GM18511 (cell line): ENCODE measurements around the gene KIF16B.

Source experiments
- ATAC-seq: cut with Tn5 transposase; IDR thresholded peaks from one replicate; pipeline ENCODE4 v1.9.1; 2021; ENCODE audit warnings: mild to moderate bottlenecking, moderate library complexity; ENCODE audit not compliant: unreplicated experiment

The KIF16B gene

DNA sequence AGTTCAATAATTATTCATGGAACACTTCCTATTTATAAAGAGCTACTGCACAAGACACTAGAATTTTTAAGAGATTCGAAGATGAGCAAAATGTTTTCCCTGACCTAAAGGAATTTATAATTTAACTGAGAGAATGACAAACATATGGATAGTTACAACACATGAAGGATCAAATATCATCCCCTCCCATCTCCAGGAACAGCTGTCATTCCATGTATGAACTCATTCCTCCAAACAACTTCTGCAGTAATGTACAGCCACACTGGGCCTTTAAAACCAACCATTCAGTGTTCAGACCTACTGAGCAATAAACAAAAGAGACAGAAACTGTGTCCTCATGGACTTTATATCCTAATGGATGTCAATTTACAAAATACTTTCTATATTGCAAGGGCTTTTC, 87.8 kb downstream of the KIF16B start:
- no peak for ATAC-seq

DNA sequence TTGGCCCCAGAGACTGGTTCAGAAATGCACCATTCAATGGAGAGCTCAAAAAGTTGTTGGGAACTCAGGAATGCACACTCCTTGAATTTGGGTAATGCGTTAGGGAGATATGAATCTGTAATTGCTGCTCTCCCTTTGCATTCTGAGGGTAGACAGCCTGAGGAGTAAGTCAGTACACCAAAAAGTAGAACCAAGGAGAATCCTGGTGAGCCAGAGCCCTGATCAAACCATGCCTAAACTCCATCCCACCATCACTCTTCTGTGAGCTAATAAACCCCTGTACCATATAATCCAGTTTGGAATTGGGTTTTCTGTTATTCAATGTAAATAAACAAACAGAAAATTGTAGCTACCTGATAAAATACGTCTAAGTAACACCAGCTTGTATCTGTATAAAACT, 90.2 kb downstream of the KIF16B start:
- ATAC-seq = no peak

DNA sequence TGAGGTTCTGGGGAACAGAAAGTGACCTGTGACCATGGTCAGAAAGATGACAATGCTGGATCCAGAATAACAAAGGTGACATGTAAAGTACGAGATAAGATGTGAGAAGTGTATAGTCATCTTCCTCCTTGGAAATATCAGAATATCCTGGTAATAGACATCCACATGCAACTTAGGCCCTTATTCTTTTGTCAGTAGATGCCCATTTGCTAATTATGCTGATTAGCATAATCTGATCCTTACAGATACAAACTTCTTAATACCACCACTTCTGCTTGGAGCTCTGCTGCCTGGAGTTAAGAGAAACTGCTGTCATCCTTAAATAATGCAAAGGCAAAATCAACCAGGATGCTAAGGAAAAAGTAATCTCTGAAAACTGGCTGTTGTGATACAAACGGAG, 91.3 kb downstream of the KIF16B start:
- no peak for ATAC-seq

- ATAC-seq = no peak
Observed at GRCh38 chr20:16479666-16480065, 93.6 kb downstream of the KIF16B start.

DNA sequence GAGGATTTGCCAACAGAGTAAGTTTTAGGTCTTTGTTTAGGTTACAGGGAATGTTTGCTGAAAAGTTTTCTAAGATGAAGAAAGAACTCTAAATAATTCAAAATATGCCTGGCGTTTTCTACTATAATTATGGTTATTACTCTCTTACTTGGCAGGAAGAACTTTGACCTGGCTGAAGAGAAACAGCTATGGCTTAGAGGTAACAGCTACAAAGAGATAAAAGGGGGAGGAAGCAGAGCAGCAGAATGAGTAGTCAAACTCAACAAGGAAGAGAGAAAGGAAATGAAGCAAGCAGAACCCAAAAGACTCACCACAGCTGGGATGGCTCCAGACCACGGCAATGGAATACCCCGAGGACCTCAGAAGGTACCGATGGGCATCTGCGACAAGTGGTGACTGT, 95.6 kb downstream of the KIF16B start:
- no peak for ATAC-seq

DNA sequence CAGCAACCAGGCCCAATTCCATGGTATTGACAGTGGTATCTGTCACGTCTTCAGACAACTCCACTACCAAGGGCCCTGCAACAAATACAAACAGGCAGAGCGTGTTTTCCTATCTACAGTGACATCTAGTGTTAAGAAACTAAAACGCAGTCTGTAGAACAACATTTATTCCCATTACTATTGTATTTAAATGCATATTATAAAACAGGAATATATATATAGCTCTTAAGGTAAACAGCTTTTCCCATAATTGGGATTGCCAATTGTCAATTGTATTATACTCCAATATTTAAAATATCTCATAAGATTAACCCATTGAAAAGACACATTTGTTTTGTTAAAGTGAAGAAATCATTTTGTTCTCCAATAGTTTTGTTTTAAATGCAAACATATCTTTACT, 97.2 kb downstream of the KIF16B start:
- peak; percentile 77 for ATAC-seq

DNA sequence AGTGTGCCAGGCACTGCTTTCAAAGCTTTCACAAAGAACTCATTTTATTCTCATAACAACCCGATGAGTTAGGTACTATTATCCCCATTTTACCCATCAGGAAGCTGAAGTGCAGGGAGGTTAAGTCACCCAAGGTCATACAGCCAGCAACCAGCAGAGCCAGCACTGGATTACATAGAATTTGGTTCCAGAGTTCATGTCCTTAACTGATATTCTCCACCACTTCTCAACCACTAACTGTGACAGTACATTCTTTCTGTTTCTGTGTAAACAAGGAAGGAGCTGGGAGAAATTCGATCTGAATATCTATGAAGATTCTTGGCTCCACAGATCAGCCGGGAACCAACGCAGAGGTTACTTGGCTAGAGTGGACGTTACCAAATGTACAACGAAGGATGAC, 98.0 kb downstream of the KIF16B start:
- ATAC-seq = no peak

DNA sequence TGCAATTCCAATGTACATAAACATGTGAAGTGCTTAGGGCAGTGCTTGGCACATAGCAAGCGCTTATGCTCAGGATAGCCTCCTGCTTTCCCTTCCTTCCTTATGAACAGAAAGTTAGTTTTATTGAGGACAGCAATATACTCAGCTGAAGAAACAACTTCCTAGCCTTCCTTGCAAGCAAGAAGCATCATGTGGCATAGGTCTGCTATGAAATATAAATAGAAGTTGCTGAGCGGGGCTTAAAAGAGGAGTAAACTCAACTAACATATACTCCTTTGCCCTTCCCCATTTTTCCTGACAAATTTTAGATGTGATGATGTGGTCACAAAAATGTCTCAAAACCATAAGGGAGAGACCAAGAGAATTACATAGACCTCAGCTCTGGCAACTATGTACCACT, 98.9 kb downstream of the KIF16B start:
- no peak for ATAC-seq

DNA sequence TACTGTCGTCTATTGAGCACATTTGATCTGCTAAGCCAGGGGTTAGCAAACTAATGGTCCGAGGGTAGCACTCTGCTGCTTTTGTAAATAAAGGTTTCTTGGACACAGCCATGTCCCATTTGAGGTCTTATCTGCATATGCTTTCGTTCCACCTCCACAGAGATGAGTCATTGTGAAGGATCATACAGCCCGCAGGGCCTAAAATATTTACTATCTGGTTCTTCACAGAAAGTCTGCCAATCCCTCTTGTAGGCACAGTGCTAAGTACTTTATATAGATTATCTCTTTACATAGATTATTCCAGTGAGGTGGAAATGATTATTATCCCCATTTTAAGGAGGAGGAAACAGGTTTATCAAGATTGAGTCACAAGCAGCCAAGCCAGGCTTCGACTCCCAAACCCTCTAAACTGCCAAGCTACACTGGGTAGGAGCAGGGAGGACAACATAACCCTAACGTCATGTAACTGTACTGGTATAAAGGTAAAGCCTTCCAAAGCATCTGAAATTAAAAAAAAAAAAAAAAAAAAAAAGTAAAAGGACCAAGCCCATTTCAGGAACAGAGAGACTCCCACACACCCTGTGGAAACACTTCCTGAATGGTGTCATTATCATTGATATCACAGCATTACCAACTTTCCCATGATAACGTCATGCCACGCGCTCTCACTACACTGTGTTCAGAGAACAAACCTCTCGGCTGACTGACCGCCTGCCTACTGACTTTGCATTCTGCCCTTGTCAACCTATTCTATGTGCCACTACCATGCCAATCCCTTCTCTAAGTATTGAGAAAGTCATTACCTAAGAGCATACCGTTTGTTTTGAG, 101.0 kb downstream of the KIF16B start:
- ATAC-seq = no peak

- no peak for ATAC-seq
Observed at GRCh38 chr20:16469395-16469905, 103.8 kb downstream of the KIF16B start.

- ATAC-seq = no peak
Observed at GRCh38 chr20:16462711-16463110, 110.5 kb downstream of the KIF16B start.

DNA sequence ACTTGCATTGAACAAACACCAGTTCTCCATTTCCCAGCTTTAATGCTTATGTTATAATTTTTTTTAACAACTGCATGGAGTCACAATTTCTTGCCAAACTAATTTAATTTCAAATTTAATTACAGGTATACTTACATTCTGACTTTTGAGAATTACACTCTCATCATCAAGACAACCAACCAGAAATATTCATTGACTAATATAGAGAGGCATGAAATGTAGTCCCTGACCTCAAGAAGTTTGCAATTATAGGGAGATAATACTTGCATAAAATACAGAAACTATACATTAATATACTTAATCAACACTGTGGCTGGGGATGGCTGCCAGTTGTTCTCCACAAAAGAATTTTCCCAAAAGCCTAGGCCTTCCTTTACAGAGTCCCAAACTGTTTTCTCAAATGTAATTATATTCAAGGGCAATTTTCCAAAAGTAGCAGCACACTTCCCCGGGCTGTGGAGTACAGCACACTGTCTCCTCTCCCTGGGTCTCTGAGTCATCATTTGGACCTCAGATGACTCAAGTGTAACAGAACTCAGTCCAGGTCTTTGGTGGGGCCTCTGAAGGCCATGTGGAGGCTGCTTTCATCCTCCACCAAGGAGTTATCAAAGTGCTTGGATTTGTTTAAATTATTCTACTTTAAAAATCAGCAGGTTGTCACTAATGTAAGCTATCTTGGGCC, 114.1 kb downstream of the KIF16B start:
- ATAC-seq = no peak

- ATAC-seq = no peak
Observed at GRCh38 chr20:16457514-16457913, 115.7 kb downstream of the KIF16B start.

GRCh38 chr20:16455324-16455723, 117.9 kb downstream of the KIF16B start:
- ATAC-seq = no peak

DNA sequence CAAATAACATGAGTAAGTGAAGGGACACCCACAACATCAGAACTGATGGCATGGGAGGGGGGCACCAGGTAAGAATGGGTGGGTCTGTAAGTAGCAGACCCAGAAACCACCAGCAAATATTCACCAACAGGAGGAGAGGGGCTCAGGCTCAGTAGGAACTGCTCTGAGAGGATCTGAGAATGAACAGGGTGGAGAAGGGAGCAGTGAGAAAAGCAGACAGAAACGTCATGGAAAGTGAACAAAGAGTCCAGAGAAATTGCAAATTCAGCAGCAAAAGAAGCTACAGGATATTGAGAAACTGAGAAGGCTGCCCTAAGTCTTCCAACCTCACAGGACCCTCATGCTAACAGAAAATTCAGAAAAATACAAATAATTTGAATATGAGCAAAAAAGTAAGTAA, 121.3 kb downstream of the KIF16B start:
- ATAC-seq = no peak

DNA sequence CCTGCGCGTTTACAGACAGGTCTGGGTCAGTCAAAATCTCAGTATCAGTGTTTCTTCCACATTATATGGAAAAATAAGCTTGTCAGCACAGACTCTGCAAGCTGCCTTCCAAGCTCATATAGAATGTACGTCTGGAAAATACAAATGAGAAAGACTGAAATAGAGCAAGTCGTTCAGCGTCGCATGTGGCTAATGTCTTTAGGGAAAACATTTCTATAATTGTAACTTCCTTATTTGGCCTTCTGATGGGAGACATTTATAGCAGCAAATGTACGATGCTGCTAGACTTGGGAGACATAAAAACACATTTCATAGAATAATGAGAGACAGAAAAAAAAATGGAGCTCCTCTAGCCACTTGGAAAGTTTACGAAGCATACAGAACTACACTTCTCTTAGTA, 122.2 kb downstream of the KIF16B start:
- no peak for ATAC-seq

DNA sequence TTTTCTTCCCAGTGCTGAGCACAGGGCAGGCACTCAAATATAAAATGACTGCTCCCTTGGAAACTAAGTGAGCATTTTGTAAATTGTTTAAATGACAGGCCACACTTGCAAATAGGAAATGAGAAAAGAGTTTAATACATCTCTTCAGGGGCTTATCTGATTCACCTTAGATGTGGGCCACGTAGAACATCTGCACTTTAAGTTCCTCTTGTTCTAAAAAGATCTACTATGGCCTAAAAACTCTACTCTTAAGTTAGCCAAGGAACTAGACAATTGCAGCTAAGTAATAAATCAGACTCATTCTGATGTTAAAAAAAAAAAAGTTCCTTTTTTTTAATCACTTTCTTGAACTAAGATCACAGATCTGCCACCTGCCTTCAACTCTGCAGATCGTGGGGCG, 126.3 kb downstream of the KIF16B start:
- no peak for ATAC-seq

GRCh38 chr20:16446246-16446645, 127.0 kb downstream of the KIF16B start:
- ATAC-seq = no peak

DNA sequence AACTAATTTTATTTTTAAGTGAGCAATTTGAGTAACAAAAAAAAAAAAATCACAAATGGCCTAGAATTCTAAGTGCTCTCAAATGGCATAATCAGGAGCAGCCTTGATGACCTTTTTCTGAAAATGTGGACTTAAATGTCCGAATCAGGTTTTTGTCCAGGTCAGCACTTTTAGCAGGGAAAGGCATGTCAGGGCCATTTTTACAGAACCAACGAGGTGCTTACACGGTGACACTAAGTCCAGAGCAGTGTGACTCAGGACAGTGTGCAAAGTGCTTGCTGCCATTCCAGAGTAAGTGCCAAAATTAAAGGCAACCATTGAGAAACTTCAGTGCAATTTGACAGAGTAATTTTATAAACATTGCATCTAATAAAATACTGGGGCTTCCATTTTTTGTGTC, 127.8 kb downstream of the KIF16B start:
- no peak for ATAC-seq

DNA sequence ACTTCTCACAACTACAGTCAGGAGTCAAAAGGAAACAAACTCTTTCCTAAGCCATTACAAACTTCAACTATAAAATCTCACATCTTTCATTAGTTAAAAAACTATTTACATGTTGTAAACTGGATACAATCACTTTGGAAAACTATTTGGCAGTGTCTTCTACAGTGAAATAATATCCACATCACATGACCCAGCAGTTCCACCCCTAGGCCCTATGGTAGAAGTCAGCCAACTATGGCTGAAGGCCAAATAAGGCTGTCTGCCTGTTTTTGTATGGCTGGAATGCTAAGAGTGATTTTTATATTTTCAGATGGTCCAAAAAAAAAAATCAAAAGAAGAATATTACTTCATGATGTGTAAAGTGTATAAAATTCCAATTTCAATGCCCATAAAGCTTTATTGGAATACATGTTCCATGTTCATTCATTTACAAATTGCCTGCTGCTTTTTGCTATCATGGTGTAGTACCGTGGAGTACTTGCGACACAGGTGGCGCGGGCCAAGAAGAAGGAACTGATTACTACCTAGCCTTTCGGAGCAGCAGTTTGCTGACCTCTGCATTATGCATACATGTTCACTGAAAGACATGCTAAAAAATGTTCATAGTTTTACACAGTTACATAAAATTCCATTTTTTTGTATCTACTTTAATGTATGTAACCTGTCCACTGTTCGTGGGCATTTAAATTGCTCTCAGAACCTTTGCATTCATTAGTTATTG, 129.0 kb downstream of the KIF16B start:
- no peak for ATAC-seq

- ATAC-seq = no peak
Observed at GRCh38 chr20:16441546-16442164, 131.6 kb downstream of the KIF16B start.
